Astrocyte (in vitro differentiated cells and primary cell): ENCODE data around the gene RAB21. TPM values are rescaled to one million over a fixed set of nuclear protein-coding genes. Genes with fewer than 3 reads are reported as not detected.
A peak's percentile ranks its signal among the peaks of the same experiment; 100 is the strongest.

Experiments
- DNase-seq: peaks from one replicate; pipeline ENCODE4 v3.0.0-alpha.2; 2010; ENCODE audit warnings: low read depth
- FAIRE-seq: peaks from 2 replicates; lab custom pipeline; 2011; peaks lifted over from hg19 to GRCh38; lab: Jason Lieb, UNC
- H2AFZ ChIP-seq: 2 replicates; pipeline ENCODE4 v1.6.0; 2012; ENCODE audit warnings: low read depth, low read length, inconsistent platforms
- H3K27ac ChIP-seq: 2 replicates; pipeline ENCODE4 v1.5.1; 2011; ENCODE audit warnings: low read depth, low read length, inconsistent platforms
- H3K27me3 ChIP-seq: 2 replicates; pipeline ENCODE4 v1.6.0; 2011; ENCODE audit warnings: low read length, inconsistent platforms; ENCODE audit not compliant: insufficient read depth
- H3K36me3 ChIP-seq: 2 replicates; pipeline ENCODE4 v1.5.1; 2011; ENCODE audit warnings: low read length, inconsistent platforms; ENCODE audit not compliant: insufficient read depth
- H3K4me1 ChIP-seq: 2 replicates; pipeline ENCODE4 v1.5.1; 2011; ENCODE audit warnings: low read length, inconsistent platforms; ENCODE audit not compliant: insufficient read depth
- H3K4me2 ChIP-seq: 2 replicates; pipeline ENCODE4 v1.6.0; 2012; ENCODE audit warnings: low read length, inconsistent platforms
- H3K4me3 ChIP-seq: 2 replicates; pipeline ENCODE4 v1.5.1; 2011; ENCODE audit warnings: low read depth, mild to moderate bottlenecking, low read length, inconsistent platforms; ENCODE audit not compliant: insufficient read depth
- H3K79me2 ChIP-seq: 2 replicates; pipeline ENCODE4 v1.6.0; 2012; ENCODE audit warnings: mild to moderate bottlenecking, low read length, inconsistent platforms; ENCODE audit not compliant: insufficient read depth
- H3K9ac ChIP-seq: 2 replicates; pipeline ENCODE4 v1.6.0; 2012; ENCODE audit warnings: mild to moderate bottlenecking, low read length, inconsistent platforms
- H3K9me3 ChIP-seq: 2 replicates; pipeline ENCODE4 v1.5.1; 2012; ENCODE audit warnings: low read depth, mild to moderate bottlenecking, low read length, inconsistent platforms; ENCODE audit not compliant: insufficient read depth
- H4K20me1 ChIP-seq: 2 replicates; pipeline ENCODE4 v1.6.0; 2012; ENCODE audit warnings: low read length, inconsistent platforms; ENCODE audit not compliant: insufficient read depth
- H3K27ac Mint-ChIP-seq: one replicate; pipeline ENCODE4 v1.8.0; 2021; ENCODE audit warnings: mild to moderate bottlenecking, mixed read lengths; ENCODE audit not compliant: unreplicated experiment
- H3K27me3 Mint-ChIP-seq: one replicate; pipeline ENCODE4 v1.8.0; 2021; ENCODE audit warnings: low read depth, mixed read lengths; ENCODE audit not compliant: unreplicated experiment
- H3K36me3 Mint-ChIP-seq: one replicate; pipeline ENCODE4 v1.8.0; 2021; ENCODE audit warnings: low read depth, mixed read lengths; ENCODE audit not compliant: unreplicated experiment
- H3K4me1 Mint-ChIP-seq: one replicate; pipeline ENCODE4 v1.8.0; 2021; ENCODE audit warnings: low read depth, mixed read lengths; ENCODE audit not compliant: unreplicated experiment
- H3K4me3 Mint-ChIP-seq: one replicate; pipeline ENCODE4 v1.8.0; 2021; ENCODE audit warnings: mild to moderate bottlenecking, moderate library complexity, mixed read lengths; ENCODE audit not compliant: unreplicated experiment
- H3K9me3 Mint-ChIP-seq: one replicate; pipeline ENCODE4 v1.8.0; 2021; ENCODE audit warnings: mild to moderate bottlenecking, mixed read lengths; ENCODE audit not compliant: unreplicated experiment
- CTCF ChIP-seq: IDR thresholded peaks from 2 replicates; pipeline ENCODE4 v1.5.1; 2011; ENCODE audit warnings: low read depth, mild to moderate bottlenecking, inconsistent platforms, low read length, moderate library complexity; ENCODE audit not compliant: insufficient read depth
- EZH2 ChIP-seq: IDR thresholded peaks from 2 replicates; pipeline ENCODE4 v1.6.1; 2012; ENCODE audit warnings: mild to moderate bottlenecking, low read length, inconsistent platforms; ENCODE audit not compliant: insufficient read depth
- total RNA-seq: library from RNA; stranded (reverse); gene quantifications from 2 replicates; pipeline ENCODE4 v1.2.1, GENCODE V29; 2021

Gene RAB21
- total RNA-seq, 1 donor from 2014 or later = 88.5 TPM

- no peak for TF ChIP-seq EZH2
- no peak for TF ChIP-seq CTCF
- no peaks in the 10 kb centered on the region for H3K27me3 Mint-ChIP-seq
- Histone ChIP-seq H3K9ac (no peak overlapping the region), H3K27ac (no peak overlapping the region), H3K4me1 (peaks cover 5% of the 10 kb centered on the region), H3K4me3 (no peak overlapping the region), H3K4me2 (no peak overlapping the region), H4K20me1 (no peaks in the 10 kb centered on the region), H2AFZ (no peak overlapping the region), H3K79me2 (no peaks in the 10 kb centered on the region), H3K27me3 (no peaks in the 10 kb centered on the region), H3K36me3 (no peaks in the 10 kb centered on the region), H3K9me3 (no peaks in the 10 kb centered on the region)
- H3K9me3 Mint-ChIP-seq = no peaks in the 10 kb centered on the region
- H3K36me3 Mint-ChIP-seq = no peaks in the 10 kb centered on the region
- no peak overlapping the region for H3K27ac Mint-ChIP-seq
- H3K4me3 Mint-ChIP-seq = no peak overlapping the region
- peaks cover 10% of the 10 kb centered on the region for H3K4me1 Mint-ChIP-seq
- FAIRE-seq (no peak), DNase-seq (no peak)
Observed at GRCh38 chr12:71726548-71726947, 28.1 kb upstream of the RAB21 start.

GRCh38 chr12:71727958-71728357, 26.7 kb upstream of the RAB21 start:
- Mint-ChIP-seq H3K36me3 (no peaks in the 10 kb centered on the region), H3K4me3 (no peak overlapping the region), H3K27ac (no peak overlapping the region), H3K27me3 (no peaks in the 10 kb centered on the region), H3K9me3 (no peaks in the 10 kb centered on the region), H3K4me1 (peaks cover 11% of the 10 kb centered on the region)
- Histone ChIP-seq H3K4me3 (no peak overlapping the region), H3K36me3 (no peaks in the 10 kb centered on the region), H3K79me2 (no peaks in the 10 kb centered on the region), H4K20me1 (no peaks in the 10 kb centered on the region), H3K9me3 (no peaks in the 10 kb centered on the region), H3K27ac (no peak overlapping the region), H3K9ac (no peak overlapping the region), H3K4me2 (no peak overlapping the region), H2AFZ (no peak overlapping the region), H3K27me3 (no peaks in the 10 kb centered on the region), H3K4me1 (peaks cover 12% of the 10 kb centered on the region)
- no peak for FAIRE-seq
- no peak for DNase-seq
- TF ChIP-seq CTCF = no peak
- no peak for TF ChIP-seq EZH2

- Histone ChIP-seq H3K27me3 (no peaks in the 10 kb centered on the region), H3K4me3 (peak overlapping the region; percentile 24), H3K4me1 (peaks cover 12% of the 10 kb centered on the region), H3K36me3 (no peaks in the 10 kb centered on the region), H3K9me3 (no peaks in the 10 kb centered on the region), H3K9ac (peak overlapping the region; percentile 60), H2AFZ (peak overlapping the region; percentile 57), H4K20me1 (no peaks in the 10 kb centered on the region), H3K27ac (peak overlapping the region; percentile 86), H3K79me2 (no peaks in the 10 kb centered on the region), H3K4me2 (peak overlapping the region; percentile 61)
- no peaks in the 10 kb centered on the region for H3K9me3 Mint-ChIP-seq
- no peak overlapping the region for H3K4me3 Mint-ChIP-seq
- peak overlapping the region; percentile 77 for H3K27ac Mint-ChIP-seq
- H3K4me1 Mint-ChIP-seq = peaks cover 11% of the 10 kb centered on the region
- H3K36me3 Mint-ChIP-seq = no peaks in the 10 kb centered on the region
- DNase-seq (peak; percentile 51), FAIRE-seq (no peak)
- no peaks in the 10 kb centered on the region for H3K27me3 Mint-ChIP-seq
- no peak for TF ChIP-seq CTCF
- TF ChIP-seq EZH2 = no peak
Observed at GRCh38 chr12:71730936-71731335, 23.7 kb upstream of the RAB21 start.
